HG02623 (cell line): ENCODE results near the gene TBC1D5.
"Not testable (repeated sequence)": the region's sequence is repeated elsewhere in the genome, so short reads cannot be mapped to it uniquely, and the experiment has no call there.

Experiments
- ATAC-seq: cut with Tn5 transposase; IDR thresholded peaks from one replicate; pipeline ENCODE4 v1.9.1; 2021; ENCODE audit warnings: moderate library complexity; ENCODE audit not compliant: unreplicated experiment

TBC1D5 gene

DNA sequence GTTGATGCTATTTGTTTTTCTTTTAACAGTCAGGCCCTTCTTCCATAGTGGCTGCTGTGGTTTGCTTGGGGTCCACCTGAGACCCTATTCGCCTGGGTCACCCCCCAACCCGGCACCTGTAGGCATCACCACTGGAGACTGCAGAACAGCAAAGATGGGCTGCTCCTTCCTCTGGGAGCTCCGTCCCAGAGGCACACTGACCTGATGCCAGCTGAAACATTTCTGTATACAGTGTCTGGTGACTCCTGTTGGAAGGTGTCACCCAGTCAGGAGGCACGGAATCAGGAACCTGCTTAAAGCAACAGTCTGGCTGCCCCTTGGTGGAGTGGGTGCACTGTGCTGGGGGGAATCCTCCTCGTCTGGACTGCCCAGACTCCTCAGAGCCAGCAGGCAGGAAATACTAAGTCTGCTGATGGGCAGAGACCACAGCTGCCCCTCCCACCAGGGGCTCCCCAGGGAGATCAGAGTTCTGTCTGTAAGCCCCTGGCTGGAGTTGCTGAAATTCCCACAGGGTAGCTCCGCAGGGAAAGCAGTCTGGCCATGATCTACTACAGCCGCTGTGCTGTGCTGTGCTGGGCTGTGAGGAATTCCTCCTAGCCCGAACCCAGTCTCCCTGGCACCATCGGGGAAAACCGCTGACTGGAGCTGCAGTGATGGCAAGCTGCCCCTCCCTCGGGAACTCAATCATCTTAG is 248.2 kb downstream of the TBC1D5 start:
- no peak for ATAC-seq

DNA sequence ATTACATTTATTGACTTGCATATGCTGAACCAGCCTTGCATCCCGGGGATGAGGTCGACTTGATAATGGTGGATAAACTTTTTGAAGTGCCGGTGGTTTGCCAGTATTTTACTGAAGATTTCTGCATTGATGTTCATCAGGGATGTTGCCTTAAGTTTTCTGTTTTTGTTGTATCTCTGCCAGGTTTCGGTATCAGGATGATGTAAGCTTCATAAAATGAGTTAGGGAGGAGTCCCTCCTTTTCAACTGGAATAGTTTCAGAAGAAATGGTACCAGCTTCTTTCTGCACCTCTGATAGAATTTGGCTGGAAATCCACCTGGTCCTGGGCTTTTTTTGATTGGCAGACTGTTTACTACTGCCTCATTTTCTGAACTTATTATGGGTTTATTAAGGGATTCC is 250.8 kb downstream of the TBC1D5 start:
- ATAC-seq, result no peak

DNA sequence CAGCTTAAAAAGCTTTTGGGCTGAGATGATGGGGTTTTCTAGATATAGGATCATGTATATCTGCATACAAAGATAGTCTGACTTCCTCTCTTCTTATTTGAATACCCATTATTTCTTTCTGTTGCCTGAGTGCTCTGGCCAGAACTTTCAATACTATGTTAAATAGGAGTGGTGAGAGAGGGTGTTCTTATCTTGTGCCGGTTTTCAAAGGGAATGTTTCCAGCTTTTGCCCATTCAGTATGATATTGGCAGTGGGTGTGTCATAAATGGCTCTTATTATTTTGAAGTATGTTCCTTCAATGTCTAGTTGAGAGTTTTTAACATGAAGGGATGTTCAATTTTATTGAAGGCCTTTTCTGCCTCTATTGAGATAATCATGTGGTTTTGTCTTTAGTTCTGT is 251.2 kb downstream of the TBC1D5 start:
- not testable (repeated sequence) for ATAC-seq

DNA sequence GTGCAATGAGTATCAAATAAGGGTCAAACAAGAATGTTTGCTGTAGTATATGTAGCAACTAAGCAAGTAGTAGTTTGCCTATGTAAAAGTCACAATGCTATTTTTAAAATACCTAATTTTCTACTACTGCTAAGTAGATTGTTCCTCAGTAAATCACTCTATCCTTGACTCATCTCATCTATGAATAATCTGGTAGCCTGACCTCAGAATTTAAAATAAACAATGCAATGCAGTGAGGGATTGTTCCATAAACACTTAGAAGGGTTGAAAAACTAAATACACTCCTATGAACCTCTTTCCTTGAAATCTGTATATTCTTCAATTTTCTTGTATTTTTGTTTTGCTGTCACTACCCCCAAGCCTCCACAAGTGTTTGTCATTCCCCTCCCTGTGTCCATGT is 253.3 kb downstream of the TBC1D5 start:
- ATAC-seq, result no peak

- ATAC-seq, result no peak
These were observed 261.3 kb downstream of the TBC1D5 start for GRCh38 chr3:17481116-17481515.

DNA sequence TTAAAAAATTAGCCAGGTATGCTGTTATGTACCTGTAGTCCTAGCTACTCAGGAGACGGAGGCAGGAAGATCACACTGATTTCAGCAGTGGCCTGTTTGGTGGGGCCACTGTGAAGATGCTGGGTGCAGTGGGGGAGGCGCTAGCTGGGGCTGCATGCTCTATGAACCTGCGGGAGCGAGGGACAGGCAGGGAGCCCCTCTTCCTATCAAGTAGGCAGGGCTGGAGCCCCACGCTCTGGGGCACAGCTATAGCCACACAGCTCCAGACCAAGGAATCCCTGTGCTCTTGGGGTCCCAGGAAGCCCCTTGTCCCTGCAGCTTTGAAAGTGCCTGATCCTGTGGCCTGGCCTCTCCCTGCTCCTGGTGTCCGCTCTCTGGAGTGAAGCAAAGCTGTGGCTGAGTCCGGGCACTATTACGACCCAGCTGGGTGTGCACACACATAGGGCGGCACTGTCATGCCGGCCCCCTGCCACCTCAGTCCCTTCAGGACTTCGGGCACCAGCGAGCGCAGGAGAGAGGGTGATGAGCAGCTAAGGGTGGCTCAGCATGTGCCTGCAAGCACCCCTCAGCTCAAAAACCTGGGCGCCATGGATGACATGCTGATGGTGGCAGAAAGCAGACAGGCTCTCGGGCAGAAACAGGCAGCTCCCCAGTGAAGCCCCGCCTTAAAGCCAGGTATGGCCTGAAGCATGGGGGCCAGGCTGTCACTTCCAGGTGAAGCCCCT is 262.6 kb downstream of the TBC1D5 start:
- ATAC-seq, result no peak

DNA sequence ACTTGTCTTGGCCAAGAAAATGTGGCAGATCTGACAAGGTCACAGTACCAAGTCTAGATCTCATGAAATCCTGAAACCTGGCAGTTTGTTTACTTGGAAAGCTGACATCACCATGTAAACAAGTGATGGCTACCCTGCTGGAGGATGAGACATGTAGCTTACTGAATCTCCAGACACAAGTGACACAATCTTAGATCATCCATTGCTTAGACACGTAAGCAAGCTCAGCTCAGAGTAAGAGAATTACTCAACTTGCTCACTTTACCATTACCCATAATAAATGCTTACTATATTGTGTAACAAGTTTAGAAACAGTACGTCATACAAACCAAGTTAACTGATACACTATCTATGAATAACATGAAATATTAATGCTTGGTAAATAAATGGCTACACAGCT is 263.8 kb downstream of the TBC1D5 start:
- no peak for ATAC-seq

DNA sequence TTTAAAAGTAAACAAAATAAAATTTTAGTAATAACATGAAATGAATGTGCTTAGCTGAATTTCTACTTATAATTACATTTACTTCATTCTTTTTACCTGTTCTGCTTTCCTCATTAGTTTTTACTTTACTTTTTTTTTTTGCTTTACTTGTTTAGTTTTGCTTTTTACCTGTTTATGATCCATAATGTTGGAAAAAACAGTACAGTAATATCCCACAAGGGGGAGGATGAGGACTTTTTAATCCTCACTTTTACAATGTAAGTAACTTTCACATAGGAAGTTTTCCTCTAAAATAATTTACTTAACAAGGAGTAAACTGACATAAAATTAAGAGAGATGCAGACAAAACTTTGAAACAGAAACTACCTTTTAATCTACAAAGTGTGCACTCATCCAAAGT is 268.7 kb downstream of the TBC1D5 start:
- no peak for ATAC-seq

- no peak for ATAC-seq
These were observed 272.5 kb downstream of the TBC1D5 start for GRCh38 chr3:17469954-17470353.

GRCh38 chr3:17469520-17469919 is 272.9 kb downstream of the TBC1D5 start:
- ATAC-seq, result no peak

- ATAC-seq, result no peak
These were observed 276.4 kb downstream of the TBC1D5 start for GRCh38 chr3:17466028-17466427.

DNA sequence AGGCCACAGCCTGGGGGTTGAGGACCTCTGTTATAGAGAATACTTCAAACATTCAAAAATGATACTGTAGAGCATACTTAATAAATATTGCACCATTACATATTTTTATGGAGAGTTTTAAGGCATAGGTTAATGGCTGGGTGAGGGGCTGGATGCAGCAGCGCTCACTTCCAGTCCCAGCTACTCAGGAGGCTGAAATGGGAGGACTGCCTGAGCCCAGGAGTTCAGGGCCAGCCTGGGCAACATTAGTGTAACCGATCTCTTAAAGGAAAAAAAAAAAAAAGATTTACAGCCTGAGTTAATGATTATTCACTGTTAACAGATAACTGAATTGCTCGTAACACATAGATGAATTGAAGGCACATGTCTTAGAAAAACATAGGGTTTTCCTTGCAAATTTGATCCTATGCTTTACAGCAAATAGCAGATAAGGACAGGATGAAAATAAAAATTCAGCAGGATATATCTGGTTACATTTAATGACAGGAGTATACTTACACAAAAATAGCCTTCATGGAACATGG is 282.9 kb downstream of the TBC1D5 start:
- ATAC-seq, result no peak

GRCh38 chr3:17456650-17457049 is 285.8 kb downstream of the TBC1D5 start:
- no peak for ATAC-seq

DNA sequence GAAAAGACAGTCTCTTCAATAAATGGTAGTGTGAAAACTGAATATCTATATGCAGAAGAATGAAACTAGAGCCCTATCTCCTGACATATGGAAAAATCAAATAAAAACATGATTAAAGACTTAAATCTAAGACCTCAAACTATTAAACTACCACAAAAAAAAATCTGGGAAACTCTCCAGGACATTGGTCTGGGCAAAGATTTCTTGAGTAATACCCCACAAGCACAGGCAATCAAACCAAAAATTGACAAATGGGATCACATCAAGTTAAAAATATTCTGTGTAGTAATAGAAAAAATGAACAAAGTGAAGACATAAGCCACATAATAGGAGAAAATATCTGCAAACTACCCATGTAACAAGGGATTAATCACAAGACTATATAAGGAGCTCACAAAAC is 286.4 kb downstream of the TBC1D5 start:
- no peak for ATAC-seq

DNA sequence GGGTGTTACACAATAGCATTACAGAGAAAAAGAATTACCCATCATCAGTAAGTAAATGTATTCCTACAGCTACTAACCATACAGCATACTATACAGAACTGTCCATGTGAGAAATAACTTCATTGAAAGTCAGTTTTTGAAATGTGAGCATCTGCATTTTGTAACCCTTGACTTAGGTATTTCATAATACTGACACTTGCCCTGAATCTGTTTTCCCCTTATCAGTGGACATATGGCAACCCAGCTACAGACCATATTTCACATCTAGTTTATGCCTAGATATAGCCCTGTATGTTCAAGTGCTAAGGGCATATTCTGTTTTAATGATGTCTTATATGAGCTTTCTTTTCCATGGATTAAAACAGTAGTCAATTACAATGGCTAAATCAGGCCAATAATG is 297.6 kb downstream of the TBC1D5 start:
- no peak for ATAC-seq

DNA sequence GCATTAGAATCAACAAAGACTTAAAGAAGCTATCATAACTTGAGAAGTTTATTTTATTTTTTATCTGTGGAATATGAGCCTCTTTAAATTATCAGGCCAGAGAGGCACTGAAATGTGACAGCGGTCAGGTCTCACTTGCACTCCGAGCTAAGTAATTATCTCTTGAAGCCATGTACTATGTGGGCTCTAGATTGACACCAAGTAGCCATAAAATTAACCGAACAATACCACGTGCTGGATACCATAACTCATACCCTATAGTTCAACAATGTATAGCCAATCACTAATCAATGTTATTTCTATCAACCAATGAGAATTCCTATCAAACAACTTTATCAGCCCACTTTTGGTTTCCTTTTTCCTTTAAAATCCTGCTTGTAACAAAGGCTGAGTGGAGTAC is 299.3 kb downstream of the TBC1D5 start:
- no peak for ATAC-seq

GRCh38 chr3:17442332-17443049 is 299.9 kb downstream of the TBC1D5 start:
- no peak for ATAC-seq

- ATAC-seq, result no peak
These were observed 308.6 kb downstream of the TBC1D5 start for GRCh38 chr3:17433876-17434275.

- ATAC-seq, result no peak
These were observed 310.2 kb downstream of the TBC1D5 start for GRCh38 chr3:17432236-17432635.

DNA sequence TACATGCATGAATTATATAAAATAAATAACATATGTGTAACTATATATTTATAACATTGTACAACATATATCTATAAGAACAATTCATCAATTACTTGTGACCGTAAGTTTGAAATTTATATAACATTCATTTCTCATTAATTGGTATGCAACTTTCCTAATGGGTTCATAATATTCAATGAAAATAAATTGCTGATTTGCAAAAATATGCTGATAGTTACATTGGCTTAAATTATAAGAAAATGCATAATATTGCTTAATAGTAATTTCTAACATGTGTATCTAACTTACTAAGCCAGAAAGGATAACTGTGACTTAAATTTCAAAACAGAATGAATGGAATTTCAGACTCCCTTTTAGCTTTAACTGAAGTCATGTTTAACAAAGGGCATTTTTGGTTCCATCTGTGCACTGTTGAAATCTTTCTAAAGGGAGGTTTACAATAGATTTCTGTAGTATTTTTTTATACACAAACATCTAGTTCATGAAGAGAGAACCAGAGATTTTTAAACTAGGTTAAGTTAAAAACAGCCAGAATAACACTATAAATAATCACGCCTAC is 310.9 kb downstream of the TBC1D5 start:
- ATAC-seq, result no peak

DNA sequence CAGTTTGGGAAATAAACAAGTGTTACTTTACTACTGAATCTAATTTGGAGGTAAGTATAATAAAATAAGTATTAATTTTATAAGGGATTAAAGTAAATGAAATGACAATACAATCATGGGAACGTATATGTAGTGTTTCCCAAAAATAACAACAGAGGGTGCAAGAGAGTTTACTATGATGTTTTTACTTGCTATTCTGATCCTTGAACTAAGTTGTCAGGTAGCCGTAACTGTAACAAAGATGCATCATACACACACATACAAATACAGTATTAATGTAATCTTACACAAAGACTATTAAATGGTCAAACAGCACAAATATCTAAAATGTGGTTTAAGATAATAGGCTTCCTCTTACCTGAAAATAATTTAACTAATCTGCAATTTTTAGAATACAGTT is 311.4 kb downstream of the TBC1D5 start:
- no peak for ATAC-seq

GRCh38 chr3:17430582-17430981 is 311.8 kb downstream of the TBC1D5 start:
- ATAC-seq, result no peak
